DMS53 treated with DMSO at 0.1 percent for 48 hours (cell line): Measurements from ENCODE around the gene PRKD2.
"Not testable (repeated sequence)": the region's sequence is repeated elsewhere in the genome, so short reads cannot be mapped to it uniquely, and the experiment has no call there.

ENCODE experiments used
- DNase-seq: peaks from one replicate; lab custom pipeline; 2025; ENCODE audit not compliant: unreplicated experiment; lab: John Stamatoyannopoulos, UW

Gene PRKD2

DNA sequence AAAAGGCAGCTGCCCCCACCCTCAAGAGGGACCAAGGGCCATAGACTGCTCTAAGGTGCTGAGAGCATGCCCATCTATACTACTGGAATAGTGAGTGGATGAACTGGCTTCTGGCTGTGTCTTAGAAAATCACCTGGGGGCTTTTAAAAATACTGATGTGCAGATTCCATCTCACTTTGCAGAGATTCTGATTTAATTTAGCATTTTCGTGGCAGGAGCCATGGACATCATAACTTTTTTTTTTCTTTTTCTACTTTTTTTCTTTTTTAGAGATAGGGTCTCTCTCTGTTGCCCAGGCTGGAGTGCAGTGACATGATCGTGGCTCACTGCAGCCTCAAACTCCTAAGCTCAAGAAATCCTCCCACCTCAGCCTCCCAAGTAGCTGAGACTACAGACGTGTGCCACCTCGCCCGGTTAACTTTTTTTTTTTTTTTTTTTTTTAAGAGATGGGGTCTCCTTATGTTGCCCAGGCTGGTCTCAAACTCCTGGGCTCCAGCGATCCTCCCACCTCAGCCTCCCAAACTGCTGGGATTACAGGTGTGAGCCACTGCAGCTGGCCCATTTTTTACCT, 4.1 kb downstream of the PRKD2 start:
- DNase-seq: not testable (repeated sequence)

DNA sequence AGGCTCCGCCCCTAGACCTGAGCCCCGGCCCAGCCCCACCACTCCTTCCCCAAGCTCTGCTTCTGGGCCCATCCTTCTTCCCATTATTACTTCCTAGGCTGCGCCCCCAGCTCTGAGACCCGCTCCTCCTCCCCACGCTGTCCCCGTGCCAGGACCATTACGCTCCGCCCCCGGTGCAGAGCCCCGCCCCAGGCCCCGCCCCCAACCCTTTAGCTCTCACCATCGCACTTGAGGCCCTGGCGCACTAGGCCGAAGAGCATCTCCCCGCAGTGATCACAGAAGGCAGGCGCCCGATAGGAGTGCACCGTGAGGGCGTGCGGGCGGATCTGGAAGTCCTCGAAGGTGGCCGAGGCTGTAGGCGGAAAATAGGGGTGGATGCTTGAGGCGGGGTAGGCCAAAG, 6.2 kb downstream of the PRKD2 start:
- no peak for DNase-seq

DNA sequence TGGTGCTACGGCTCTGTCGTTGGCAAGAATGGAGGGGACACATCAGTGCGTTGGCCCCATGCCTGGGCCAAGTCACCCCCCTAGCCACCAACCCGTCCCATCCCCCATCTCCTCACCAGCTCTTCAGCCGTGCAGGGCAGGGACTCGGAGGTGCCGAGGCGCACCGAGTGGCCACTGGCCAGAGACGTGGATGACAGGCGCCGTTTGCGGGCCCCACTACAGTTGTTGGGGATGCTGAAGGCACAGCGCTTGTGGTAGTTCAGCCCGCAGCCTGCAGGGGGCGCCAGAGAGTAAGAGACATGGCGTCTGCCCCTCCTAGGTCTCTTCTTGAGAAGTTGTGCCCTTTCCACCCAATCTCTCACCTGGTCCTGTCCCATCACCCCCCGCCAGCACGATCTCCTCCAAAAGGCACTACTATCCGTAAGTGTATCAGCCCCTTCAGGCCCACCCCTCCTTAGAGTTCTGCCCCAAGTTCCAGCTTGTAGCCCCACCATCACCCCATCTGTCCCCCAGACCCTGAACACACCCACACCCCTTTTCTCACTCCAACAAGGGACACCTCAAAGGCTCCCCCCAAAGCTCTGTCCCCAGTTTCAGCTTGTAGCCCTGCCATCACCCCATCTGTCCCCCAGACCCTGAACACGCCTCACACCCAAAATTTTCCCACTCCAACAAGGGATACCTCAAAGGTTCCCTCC, 12.4 kb downstream of the PRKD2 start:
- peak; percentile 13 for DNase-seq

- no peak for DNase-seq
Measured at GRCh38 chr19:46700704-46701103, 16.2 kb downstream of the PRKD2 start.

GRCh38 chr19:46698395-46699321, 18.3 kb downstream of the PRKD2 start:
- DNase-seq: no peak

DNA sequence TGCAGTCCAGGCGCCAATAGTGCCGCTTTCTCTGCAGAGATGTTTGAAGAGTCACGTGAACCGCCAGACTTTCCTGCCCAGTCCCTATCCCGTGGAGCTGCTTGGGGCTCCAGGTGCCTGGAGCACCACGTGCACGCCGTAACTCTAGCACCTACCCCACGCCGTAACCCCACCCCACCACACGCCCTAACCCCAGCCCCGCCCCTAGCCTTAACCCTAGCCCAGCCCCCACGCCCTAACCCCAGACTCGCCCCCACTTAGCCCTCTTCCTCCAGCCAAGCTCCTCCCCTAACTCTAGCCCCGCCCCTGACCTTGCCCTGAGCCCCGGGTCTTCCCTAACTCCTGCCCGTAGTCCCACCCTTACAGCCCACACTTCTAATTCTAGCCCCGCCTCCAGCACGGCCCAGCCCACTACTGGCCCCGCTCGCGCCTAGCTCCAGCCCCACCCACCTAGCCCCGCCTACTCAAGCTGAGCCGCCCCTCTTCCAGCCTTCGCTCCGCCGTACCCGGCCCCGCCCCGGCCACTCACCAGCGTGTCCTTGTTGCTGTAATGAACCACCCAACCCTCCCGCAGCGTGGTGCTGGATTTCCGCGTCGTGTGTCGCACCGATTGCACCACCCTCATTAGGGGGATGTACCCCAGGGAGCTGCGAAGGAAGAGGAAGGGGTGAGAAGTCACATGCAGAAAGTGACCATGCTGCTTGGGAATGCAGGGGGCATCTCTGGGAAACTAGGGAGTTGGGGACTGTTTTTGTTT, 19.5 kb downstream of the PRKD2 start:
- no peak for DNase-seq

DNA sequence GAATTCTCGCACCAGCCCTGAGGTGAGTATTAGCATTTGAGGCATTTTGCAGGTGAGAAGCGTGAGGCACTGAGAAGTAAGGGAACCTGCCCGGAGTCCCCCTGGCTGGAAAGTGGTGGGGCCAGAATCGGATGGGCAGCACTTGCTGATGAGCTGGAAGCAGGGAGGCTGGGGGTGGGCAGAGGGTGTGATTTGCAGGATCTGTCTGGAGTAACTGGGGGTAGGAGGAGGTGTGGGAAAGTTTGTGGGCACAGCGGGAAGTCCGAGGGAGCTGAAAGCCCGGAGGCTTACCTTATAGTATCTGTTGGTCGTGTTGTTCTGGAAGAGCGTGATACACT, 20.1 kb downstream of the PRKD2 start:
- DNase-seq: no peak

- no peak for DNase-seq
Measured at GRCh38 chr19:46696052-46696451, 20.9 kb downstream of the PRKD2 start.

DNA sequence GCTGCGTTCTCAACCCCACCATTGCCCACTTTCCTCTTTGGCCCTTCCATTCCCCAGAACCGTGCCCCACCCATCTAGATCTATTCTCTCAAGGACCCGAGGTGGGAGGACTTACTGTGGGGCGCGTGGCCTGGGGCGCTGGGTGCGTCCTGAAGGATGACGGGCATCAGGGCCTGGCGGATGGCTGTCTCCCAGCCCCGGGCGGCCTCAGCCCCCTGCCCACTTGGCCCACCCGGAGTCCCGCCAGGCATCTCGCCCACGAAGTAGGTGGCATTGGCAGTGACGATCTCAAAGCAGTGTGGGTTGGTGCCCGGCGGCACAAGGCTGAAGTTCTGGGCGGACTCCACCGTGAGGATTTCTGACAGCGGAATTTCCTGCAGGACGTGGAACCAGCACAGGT, 23.2 kb downstream of the PRKD2 start:
- no peak for DNase-seq

DNA sequence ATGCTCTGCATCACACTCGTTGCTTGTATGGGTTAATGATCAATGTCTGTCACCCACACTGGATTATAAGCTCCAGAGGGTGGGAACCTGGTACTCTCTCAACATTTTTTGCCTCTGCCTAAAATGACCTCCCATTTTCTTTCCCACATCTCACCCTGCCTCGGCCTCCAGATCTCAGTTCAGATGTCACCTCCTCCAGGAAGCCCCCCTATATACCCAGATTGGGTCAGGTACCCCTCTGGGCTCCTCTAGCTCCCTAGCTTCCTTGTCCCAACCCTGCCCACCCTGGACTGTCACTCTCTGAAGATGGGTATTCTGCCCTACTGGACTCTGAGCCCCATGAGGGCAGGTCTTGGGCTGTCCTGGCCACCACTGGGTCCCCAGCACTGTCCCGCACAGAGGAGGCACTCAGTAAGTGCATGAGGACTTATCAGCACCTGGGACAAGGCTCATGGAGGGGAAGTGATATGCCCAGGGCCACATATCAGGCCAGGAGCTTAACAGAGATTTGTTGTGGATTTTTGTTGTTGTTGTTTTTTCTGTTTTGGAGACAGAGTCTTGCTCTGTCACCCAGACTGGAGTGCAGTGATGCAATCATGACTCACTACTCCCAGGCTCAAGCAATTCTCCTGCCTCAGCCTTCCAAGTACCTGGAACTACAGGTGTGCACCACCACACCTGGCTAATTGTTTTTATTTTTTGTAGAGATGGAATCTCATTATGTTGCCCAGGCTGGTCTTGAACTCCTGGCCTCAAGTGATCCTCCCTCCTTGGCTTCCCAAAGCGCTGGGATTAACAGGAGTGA, 23.8 kb downstream of the PRKD2 start:
- no peak for DNase-seq

DNA sequence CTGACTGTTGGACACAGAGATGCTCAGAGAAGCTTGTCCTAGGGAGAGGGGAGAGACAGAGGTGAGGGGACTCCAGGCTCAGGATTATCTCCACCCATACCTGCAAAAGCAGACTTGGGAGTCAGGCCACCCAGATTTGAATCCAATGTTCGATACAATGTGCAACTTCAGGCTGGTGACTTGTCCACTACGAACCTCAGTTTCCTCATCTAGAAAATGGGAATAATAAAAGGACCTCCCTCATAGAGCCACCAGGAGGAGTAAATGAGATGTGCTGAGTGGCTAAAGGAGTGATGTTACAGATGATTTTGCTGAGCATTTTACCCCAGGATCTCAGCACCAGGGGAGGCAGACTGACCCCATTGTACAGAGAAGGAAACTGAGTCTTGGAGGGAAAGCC, 25.0 kb downstream of the PRKD2 start:
- no peak for DNase-seq

- DNase-seq: no peak
Measured at GRCh38 chr19:46691104-46691503, 25.8 kb downstream of the PRKD2 start.

DNA sequence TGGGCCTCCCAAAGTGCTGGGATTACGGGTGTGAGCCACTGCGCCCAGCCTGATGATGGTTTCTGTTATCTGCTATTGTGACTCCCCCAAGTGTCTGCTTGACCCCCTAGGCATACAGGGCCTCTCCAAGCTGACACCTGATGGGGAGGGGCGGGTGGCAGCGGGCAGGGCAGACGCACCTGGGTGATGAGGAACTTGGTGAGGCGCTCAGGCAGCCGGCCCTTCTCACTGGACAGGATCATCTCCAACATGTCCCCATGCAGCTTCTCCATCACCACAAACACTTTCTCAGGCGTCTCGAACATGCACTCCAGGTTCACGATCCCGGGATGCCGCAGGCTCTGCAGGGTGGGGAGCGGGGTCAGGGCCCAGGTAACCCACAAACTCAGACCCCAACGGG, 27.6 kb downstream of the PRKD2 start:
- no peak for DNase-seq

DNA sequence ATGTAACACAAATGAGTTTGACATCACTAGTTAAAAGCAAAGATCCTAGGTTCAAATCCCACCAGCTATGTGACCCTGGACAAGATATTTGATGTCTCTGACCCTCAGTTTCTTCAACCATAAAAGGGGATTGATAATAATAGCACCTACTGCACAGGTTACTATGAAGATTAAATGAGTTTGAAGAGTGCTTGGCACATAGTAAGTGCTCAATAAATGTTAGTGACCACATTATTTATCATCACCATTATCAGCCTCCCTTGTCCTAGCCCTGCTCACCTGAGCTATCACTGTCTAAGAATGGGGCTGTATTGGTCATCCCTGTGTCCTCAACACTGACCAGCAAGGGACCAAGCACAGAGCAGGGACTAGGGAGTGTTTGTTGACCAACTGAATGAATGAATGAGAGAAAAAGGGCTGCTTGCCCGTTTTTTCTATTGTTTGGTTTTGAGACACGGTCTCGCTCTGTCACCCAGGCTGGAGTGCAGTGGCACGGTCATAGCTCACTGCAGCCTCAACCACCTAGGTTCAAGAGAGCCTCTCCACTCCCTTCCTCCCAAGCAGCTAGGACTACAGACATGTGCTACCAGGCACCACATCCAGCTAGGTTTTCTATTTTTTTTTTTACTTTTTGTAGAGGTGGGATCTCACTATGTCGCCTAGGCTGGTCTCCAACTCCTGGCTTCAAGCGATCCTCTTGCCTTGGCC, 29.3 kb downstream of the PRKD2 start:
- DNase-seq: no peak

- DNase-seq: no peak
Measured at GRCh38 chr19:46685189-46685588, 31.7 kb downstream of the PRKD2 start.

DNA sequence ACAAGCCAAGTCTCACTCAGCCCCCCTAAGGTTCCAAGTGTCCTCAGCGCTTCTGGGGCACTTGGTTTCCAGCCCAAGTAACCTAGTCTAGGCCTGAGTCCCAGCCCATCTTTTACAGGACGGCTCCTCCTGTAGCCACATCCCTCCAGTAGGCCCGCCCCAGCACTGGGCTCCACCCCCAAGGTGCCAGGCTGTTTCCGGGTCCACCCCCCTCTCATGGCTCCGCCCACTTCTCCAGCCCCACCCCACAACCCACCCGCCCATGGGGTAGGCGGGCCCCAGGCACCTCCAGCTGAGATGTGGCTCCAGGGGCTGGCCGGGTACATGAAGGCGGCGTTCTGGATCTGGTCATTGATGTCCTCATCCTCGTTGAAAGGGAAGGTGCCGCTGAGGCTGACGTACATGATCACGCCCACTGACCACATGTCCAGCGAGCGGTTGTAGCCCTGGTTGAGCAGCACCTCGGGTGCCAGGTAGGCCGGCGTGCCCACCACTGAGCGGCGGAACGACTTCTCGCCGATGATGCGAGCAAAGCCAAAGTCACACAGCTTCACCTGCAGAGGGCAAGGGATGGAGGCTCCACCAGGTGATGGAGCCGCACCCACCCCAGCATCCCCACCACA, 38.7 kb downstream of the PRKD2 start:
- no peak for DNase-seq

GRCh38 chr19:46674416-46675178, 42.3 kb downstream of the PRKD2 start:
- DNase-seq: no peak

DNA sequence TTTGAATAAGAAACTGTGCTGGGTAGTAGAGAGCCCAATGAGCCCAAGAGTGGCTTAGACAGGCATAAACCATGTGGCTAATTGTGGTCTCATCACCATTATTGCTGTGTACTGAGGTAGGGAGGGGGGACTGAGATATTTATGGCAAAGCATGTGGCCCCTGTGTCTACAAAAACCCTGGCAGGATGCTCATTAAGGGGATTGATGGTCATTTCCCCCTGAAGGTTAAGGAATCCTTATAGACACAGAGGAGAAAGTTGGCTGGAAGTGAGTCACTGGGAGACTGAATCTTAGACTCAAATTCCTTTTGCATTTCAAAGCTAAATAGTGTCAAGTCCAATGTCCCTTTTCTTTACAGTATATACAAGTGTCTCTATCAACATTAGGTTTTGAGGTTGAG, 46.1 kb downstream of the PRKD2 start:
- no peak for DNase-seq

GRCh38 chr19:46668662-46669061, 48.3 kb downstream of the PRKD2 start:
- DNase-seq: no peak
